ENCODE results near the gene CRIM1.

CRIM1 gene

GRCh38 chr2:36549165-36549574, 193.6 kb downstream of the CRIM1 start:
- no peak for DNase-seq (ENCODE audit: low read depth in 3 of 3, low spot score in 1 of 3)

- DNase-seq (ENCODE audit: low read depth in 3 of 3, low spot score in 1 of 3), result no peak
These were observed 194.4 kb downstream of the CRIM1 start for GRCh38 chr2:36550006-36550405.

GRCh38 chr2:36553683-36554082, 198.1 kb downstream of the CRIM1 start:
- no peak for DNase-seq (ENCODE audit: low read depth in 3 of 3, low spot score in 1 of 3)

- DNase-seq (ENCODE audit: low read depth in 3 of 3, low spot score in 1 of 3), result no peak
These were observed 199.0 kb downstream of the CRIM1 start for GRCh38 chr2:36554531-36554930.

GRCh38 chr2:36555789-36556188, 200.2 kb downstream of the CRIM1 start:
- DNase-seq (ENCODE audit: low read depth in 3 of 3, low spot score in 1 of 3), result no peak

- DNase-seq (ENCODE audit: low read depth in 3 of 3, low spot score in 1 of 3), result no peak
These were observed 201.3 kb downstream of the CRIM1 start for GRCh38 chr2:36556842-36557241.

- no peak for DNase-seq (ENCODE audit: low read depth in 3 of 3, low spot score in 1 of 3)
These were observed 203.8 kb downstream of the CRIM1 start for GRCh38 chr2:36559221-36559942.

GRCh38 chr2:36560726-36561125, 205.1 kb downstream of the CRIM1 start:
- no peak for DNase-seq (ENCODE audit: low read depth in 3 of 3, low spot score in 1 of 3)

- no peak for DNase-seq (ENCODE audit: low read depth in 3 of 3, low spot score in 1 of 3)
These were observed 205.8 kb downstream of the CRIM1 start for GRCh38 chr2:36561237-36561944.

- no peak for DNase-seq (ENCODE audit: low read depth in 3 of 3, low spot score in 1 of 3)
These were observed 206.7 kb downstream of the CRIM1 start for GRCh38 chr2:36562240-36562639.

GRCh38 chr2:36562973-36563532, 207.5 kb downstream of the CRIM1 start:
- no peak for DNase-seq (ENCODE audit: low read depth in 3 of 3, low spot score in 1 of 3)

- no peak for DNase-seq (ENCODE audit: low read depth in 3 of 3, low spot score in 1 of 3)
These were observed 208.9 kb downstream of the CRIM1 start for GRCh38 chr2:36564377-36564930.

- DNase-seq (ENCODE audit: low read depth in 3 of 3, low spot score in 1 of 3), result no peak
These were observed 210.1 kb downstream of the CRIM1 start for GRCh38 chr2:36565712-36566111.

- no peak for DNase-seq (ENCODE audit: low read depth in 3 of 3, low spot score in 1 of 3)
These were observed 211.3 kb downstream of the CRIM1 start for GRCh38 chr2:36566887-36567286.

- no peak for DNase-seq (ENCODE audit: low read depth in 3 of 3, low spot score in 1 of 3)
These were observed 212.3 kb downstream of the CRIM1 start for GRCh38 chr2:36567711-36568408.

- DNase-seq (ENCODE audit: low read depth in 3 of 3, low spot score in 1 of 3), result no peak
These were observed 213.1 kb downstream of the CRIM1 start for GRCh38 chr2:36568516-36569246.

GRCh38 chr2:36569267-36569856, 213.8 kb downstream of the CRIM1 start:
- DNase-seq (ENCODE audit: low read depth in 3 of 3, low spot score in 1 of 3), result no peak

- DNase-seq (ENCODE audit: low read depth in 3 of 3, low spot score in 1 of 3), result no peak
These were observed 214.8 kb downstream of the CRIM1 start for GRCh38 chr2:36570416-36570815.

- DNase-seq (ENCODE audit: low read depth in 3 of 3, low spot score in 1 of 3), result no peak
These were observed 216.6 kb downstream of the CRIM1 start for GRCh38 chr2:36572054-36572718.

GRCh38 chr2:36572719-36573059, 217.1 kb downstream of the CRIM1 start:
- no peak for DNase-seq (ENCODE audit: low read depth in 3 of 3, low spot score in 1 of 3)
